ENCODE results near the gene RASAL3. TPM values are rescaled to one million over a fixed set of nuclear protein-coding genes. Genes with fewer than 3 reads are reported as not detected.

RASAL3 gene
- total RNA-seq, 1 donor from 2014 or later = 0.05 TPM

DNA sequence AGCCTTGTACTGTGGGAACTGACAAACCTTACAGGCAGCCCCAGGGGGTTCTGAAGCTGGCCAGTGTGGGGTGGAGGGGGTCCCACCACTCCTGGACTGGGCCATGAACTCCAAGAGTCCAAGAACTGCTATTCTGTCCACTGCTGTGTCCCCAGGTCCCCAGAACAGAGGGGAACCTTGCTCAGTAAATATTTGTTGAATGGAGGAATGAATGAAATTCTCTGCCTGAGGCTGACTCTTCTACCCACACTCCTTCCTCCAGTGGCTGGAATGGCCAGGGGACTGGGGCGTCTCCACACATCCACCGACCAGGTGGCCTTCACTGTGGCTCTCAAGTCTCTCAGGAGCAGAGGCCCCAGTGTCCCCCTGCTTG lies 26.2 kb downstream of the RASAL3 start:
- H3K36me3 Mint-ChIP-seq (ENCODE audit: low read depth) = peaks cover 2% of the 10 kb centered on the region
- DNase-seq (ENCODE audit: low spot score) = no peak
- no peaks in the 10 kb centered on the region for H3K27me3 Mint-ChIP-seq (ENCODE audit: low read depth)
- TF ChIP-seq, protein P1, sequence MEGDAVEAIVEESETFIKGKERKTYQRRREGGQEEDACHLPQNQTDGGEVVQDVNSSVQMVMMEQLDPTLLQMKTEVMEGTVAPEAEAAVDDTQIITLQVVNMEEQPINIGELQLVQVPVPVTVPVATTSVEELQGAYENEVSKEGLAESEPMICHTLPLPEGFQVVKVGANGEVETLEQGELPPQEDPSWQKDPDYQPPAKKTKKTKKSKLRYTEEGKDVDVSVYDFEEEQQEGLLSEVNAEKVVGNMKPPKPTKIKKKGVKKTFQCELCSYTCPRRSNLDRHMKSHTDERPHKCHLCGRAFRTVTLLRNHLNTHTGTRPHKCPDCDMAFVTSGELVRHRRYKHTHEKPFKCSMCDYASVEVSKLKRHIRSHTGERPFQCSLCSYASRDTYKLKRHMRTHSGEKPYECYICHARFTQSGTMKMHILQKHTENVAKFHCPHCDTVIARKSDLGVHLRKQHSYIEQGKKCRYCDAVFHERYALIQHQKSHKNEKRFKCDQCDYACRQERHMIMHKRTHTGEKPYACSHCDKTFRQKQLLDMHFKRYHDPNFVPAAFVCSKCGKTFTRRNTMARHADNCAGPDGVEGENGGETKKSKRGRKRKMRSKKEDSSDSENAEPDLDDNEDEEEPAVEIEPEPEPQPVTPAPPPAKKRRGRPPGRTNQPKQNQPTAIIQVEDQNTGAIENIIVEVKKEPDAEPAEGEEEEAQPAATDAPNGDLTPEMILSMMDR (IDR thresholded peaks at IDR 0.05) = no peak
- peak overlapping the region; percentile 9 for H3K27ac Mint-ChIP-seq (ENCODE audit: unreplicated experiment)
- H3K9me3 Mint-ChIP-seq (ENCODE audit: low read depth) = no peaks in the 10 kb centered on the region
- H3K4me3 Mint-ChIP-seq (ENCODE audit: unreplicated experiment) = no peak overlapping the region
- H3K4me1 Mint-ChIP-seq (ENCODE audit: low read depth) = peaks cover 6% of the 10 kb centered on the region

DNA sequence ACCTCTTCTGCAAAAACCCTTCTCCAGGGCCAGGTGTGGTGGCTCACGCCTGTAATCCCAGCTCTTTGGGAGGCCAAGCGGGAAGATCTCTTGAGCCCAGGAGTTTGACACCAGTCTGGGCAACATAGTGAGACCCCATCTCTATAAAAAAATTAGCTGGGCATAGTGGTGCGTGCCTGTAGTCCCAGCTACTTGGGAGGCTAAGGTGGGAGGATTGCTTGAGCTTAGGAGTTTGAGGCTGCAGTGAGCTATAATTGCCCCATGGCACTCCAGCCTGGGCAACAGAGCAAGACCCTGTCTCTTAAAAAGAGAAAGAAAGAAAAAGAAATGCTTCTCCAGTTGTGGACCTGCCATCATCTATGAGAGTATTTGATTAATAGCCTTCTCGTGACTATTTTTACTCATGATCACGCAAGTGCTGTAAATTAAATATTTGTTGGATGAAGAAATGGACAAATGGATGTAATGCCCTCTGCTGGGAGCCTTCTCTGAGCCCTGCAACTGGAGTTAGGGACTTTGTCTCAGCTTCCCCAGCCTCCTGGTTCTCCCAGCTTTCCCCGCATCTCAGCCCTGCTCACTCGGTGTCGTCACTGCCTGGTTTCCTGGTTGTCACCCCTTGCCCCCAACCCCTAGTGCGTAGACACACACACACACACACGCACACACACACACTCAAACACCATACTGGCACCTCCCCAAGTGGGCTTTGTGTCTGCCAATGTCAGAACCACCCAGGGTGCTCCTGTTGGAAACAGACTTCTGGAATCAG lies 26.8 kb downstream of the RASAL3 start:
- H3K27me3 Mint-ChIP-seq (ENCODE audit: low read depth) = no peaks in the 10 kb centered on the region
- H3K36me3 Mint-ChIP-seq (ENCODE audit: low read depth) = peaks cover 2% of the 10 kb centered on the region
- no peaks in the 10 kb centered on the region for H3K9me3 Mint-ChIP-seq (ENCODE audit: low read depth)
- TF ChIP-seq, protein P1 (IDR thresholded peaks at IDR 0.05) = peak; percentile 52
- peak overlapping the region; percentile 81 for H3K27ac Mint-ChIP-seq (ENCODE audit: unreplicated experiment)
- peaks cover 9% of the 10 kb centered on the region for H3K4me1 Mint-ChIP-seq (ENCODE audit: low read depth)
- no peak overlapping the region for H3K4me3 Mint-ChIP-seq (ENCODE audit: unreplicated experiment)
- no peak for DNase-seq (ENCODE audit: low spot score)

DNA sequence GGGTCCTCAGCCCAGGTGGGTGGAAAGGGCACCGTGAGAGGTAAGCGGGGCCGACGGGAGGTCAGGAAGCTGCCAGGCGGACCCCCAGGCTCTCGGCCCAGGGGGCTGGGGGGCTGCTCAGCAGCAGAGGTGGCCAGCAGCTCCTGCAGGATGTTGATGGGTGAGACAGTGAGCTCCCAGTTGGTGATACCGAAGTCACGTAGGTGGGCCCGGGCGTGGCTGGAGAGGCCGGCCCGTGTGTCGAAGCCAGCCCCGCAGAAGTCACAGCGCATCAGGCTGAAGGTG lies 27.6 kb downstream of the RASAL3 start:
- peaks cover 11% of the 10 kb centered on the region for H3K4me1 Mint-ChIP-seq (ENCODE audit: low read depth)
- H3K36me3 Mint-ChIP-seq (ENCODE audit: low read depth) = peaks cover 2% of the 10 kb centered on the region
- DNase-seq (ENCODE audit: low spot score) = no peak
- no peaks in the 10 kb centered on the region for H3K9me3 Mint-ChIP-seq (ENCODE audit: low read depth)
- TF ChIP-seq, protein P1 (IDR thresholded peaks at IDR 0.05) = no peak
- no peak overlapping the region for H3K4me3 Mint-ChIP-seq (ENCODE audit: unreplicated experiment)
- no peaks in the 10 kb centered on the region for H3K27me3 Mint-ChIP-seq (ENCODE audit: low read depth)
- no peak overlapping the region for H3K27ac Mint-ChIP-seq (ENCODE audit: unreplicated experiment)

DNA sequence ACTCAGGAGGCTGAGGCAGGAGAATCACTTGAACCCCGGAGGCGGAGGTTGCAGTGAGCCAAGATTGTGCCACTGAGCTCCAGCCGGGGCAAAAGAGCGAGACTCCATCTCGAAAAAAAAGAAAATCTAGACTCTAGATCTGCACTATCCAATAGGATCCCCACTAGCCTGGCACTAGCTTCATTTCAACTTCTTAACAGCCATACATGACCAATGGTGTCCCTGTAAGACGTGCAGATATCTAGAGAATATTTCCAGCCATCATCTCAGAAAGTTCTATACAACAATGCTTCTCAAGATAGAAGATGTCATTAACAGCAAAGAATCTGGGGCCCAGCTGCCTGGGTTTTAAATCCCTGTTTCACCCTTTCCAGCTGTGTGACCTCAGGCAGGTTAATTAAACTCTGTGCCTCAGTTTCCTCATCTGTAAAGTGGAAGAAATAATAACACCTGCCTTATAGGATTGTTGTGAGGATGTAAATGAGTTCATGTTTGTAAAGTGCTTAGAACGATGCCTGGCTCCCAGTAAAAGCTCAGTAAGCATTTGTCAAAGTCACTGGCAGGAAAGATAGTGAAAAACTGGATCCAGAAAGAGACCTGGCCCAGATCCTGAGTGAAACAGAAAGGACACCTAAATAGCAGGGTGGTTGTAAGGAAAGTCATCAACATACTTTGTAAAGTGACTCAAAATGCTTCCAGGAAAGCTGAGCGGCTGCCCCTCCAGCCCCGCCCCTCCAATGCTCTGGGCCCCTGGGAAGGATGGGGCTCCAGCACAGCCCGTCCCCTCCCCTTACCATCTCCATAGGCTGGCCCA lies 28.1 kb downstream of the RASAL3 start:
- no peaks in the 10 kb centered on the region for H3K27me3 Mint-ChIP-seq (ENCODE audit: low read depth)
- TF ChIP-seq, protein P1 (IDR thresholded peaks at IDR 0.05) = no peak
- H3K36me3 Mint-ChIP-seq (ENCODE audit: low read depth) = peaks cover 2% of the 10 kb centered on the region
- no peak overlapping the region for H3K27ac Mint-ChIP-seq (ENCODE audit: unreplicated experiment)
- H3K4me1 Mint-ChIP-seq (ENCODE audit: low read depth) = peaks cover 16% of the 10 kb centered on the region
- H3K4me3 Mint-ChIP-seq (ENCODE audit: unreplicated experiment) = no peak overlapping the region
- no peaks in the 10 kb centered on the region for H3K9me3 Mint-ChIP-seq (ENCODE audit: low read depth)
- no peak for DNase-seq (ENCODE audit: low spot score)

DNA sequence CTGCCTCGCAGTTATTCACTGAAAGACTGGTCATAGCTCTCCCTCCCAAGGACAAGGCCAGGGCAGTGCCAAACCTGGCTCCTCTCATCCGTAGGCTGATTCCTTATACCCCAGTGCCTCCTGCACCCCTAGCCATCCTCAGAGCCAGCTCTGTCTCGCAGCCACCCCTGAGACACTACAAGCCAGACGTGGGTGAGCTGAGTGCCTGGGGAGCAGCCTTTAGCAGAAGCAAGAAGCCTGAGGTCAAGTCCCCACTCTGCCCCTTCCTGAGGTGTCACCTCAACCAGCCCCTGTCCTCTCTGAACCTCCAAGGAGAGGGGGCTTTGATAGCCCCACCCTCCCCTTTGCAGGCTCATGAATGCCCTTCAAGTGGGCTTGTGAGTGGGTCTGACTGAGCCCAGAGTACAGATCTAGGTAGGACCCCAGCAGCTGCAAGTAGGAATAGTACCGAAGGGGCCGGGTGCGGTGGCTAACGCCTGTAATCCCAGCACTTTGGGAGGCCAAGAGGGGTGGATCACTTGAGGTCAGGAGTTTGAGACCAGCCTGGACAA lies 30.8 kb downstream of the RASAL3 start:
- peak overlapping the region; percentile 96 for H3K27ac Mint-ChIP-seq (ENCODE audit: unreplicated experiment)
- peaks cover 28% of the 10 kb centered on the region for H3K4me1 Mint-ChIP-seq (ENCODE audit: low read depth)
- no peak for DNase-seq (ENCODE audit: low spot score)
- no peaks in the 10 kb centered on the region for H3K9me3 Mint-ChIP-seq (ENCODE audit: low read depth)
- peaks cover 4% of the 10 kb centered on the region for H3K36me3 Mint-ChIP-seq (ENCODE audit: low read depth)
- H3K27me3 Mint-ChIP-seq (ENCODE audit: low read depth) = no peaks in the 10 kb centered on the region
- peak overlapping the region; percentile 92 for H3K4me3 Mint-ChIP-seq (ENCODE audit: unreplicated experiment)
- TF ChIP-seq, protein P1 (IDR thresholded peaks at IDR 0.05) = no peak
